ENCODE results near the gene SLC2A2.

DNA sequence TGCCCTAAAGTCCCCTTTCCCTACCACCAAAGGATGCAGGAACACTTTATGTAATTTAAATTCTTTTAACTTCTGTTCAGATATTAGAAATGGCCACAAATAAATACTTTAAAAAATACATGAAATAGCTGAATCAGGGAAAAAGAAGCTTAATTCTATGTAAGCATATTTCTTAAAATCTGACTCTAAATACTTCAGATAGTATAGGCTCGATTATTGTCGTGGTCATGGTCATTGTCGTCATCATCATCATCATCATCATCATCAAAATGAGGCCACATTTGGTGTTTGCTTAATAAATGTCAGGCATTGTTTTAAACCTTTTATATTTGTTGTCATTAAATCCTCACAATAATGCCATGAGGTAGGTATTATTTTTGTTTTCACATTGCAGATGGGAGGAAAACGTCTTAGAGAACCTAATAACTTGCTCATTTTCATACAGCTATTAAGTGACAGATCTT lies 14.6 kb downstream of the SLC2A2 start:
- TF ChIP-seq, protein P1, sequence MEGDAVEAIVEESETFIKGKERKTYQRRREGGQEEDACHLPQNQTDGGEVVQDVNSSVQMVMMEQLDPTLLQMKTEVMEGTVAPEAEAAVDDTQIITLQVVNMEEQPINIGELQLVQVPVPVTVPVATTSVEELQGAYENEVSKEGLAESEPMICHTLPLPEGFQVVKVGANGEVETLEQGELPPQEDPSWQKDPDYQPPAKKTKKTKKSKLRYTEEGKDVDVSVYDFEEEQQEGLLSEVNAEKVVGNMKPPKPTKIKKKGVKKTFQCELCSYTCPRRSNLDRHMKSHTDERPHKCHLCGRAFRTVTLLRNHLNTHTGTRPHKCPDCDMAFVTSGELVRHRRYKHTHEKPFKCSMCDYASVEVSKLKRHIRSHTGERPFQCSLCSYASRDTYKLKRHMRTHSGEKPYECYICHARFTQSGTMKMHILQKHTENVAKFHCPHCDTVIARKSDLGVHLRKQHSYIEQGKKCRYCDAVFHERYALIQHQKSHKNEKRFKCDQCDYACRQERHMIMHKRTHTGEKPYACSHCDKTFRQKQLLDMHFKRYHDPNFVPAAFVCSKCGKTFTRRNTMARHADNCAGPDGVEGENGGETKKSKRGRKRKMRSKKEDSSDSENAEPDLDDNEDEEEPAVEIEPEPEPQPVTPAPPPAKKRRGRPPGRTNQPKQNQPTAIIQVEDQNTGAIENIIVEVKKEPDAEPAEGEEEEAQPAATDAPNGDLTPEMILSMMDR (IDR thresholded peaks at IDR 0.05): no peak
- TF ChIP-seq EP300 (IDR thresholded peaks at IDR 0.05) (no peak), POLR2A (IDR thresholded peaks at IDR 0.05) (no peak), POLR2AphosphoS5 (IDR thresholded peaks at IDR 0.05) (no peak)

All from stomach (tissue), 4 donors.